AG08396 (cell line): ENCODE measurements around the gene RALGPS2.

Experiments
- DNase-seq: peaks from one replicate; pipeline ENCODE4 v3.0.0; 2012; ENCODE audit warnings: low spot score, mixed read lengths

Gene RALGPS2

GRCh38 chr1:178864326-178864725 lies 139.3 kb downstream of the RALGPS2 start:
- DNase-seq = no peak

GRCh38 chr1:178867670-178868069 lies 142.6 kb downstream of the RALGPS2 start:
- DNase-seq = no peak

DNA sequence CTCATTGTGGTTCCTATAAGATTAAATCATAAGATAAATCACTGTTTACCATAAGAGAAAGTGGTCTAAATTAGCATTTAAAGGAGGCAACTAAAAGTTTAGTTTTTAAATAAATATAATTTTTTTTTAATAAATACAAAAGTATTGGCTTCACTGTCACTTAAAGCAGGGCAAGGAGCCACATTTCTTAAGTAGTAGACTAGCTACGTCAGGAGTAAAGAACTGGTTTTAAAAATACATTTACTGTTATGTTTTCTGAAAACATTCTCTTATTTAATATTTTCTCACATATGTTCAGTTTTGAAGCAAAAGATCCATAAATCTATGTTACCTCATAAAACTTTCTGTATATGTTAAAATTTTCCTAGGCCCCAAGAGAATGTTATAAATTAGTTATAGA lies 143.7 kb downstream of the RALGPS2 start:
- DNase-seq = no peak

DNA sequence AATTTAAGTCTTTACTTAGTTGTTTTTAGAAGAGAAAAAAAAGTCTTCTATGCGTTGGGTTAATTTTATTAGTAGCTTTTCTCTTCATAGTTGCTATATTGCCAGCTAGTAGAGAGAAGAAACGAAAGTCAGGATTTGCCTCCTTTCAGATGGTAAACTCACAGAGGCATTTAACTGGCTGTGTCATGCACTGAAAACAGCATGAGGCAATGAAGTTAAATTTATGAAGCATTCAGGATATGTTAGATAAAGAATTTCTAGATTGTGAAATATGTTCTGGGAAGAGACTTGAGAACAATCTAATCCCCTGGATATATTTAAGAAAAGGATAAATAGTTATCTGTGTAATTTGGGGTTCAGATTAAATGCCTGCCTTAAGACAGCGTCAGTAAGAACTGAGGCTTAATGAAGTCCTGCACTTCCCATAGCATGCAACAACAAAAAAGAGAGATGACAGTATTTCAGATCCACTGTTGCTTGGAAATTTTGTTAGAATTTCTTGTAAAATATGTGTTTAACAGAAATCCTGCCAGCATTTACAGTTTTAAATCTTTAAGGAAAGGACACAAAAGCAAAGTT lies 144.2 kb downstream of the RALGPS2 start:
- DNase-seq = peak; percentile 15

- DNase-seq = no peak
Observed at GRCh38 chr1:178870221-178870620, 145.2 kb downstream of the RALGPS2 start.

DNA sequence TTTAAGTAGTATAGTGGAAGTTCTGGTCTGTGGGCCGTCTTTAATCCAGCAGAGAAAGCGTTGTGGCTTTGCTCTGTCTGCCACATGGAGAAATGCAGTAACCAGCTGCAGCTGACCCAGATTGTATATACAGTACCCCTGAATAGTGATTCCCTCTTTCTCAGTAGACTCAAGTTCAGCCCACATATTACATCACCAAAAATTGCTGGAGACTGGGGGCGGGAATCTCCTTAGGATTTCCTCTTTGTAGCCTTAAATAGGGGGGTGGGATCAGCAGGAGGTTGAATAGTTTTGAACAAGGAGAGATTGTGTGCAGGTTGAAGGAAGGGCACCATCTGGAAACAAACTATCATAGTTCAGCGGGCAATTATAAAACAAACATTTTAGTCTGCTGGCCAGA lies 145.9 kb downstream of the RALGPS2 start, which contains the start of gene ANGPTL1:
ANGPTL1 (minus strand) TSS at position 134 of the 400 bp plus-strand sequence. CDS start 5,301 bp downstream, outside the sequence.
- DNase-seq = peak; percentile 22

GRCh38 chr1:178871551-178872320 lies 146.7 kb downstream of the RALGPS2 start:
- no peak for DNase-seq

- DNase-seq = no peak
Observed at GRCh38 chr1:178874966-178875365, 149.9 kb downstream of the RALGPS2 start.

GRCh38 chr1:178875936-178876335 lies 150.9 kb downstream of the RALGPS2 start:
- DNase-seq = no peak

DNA sequence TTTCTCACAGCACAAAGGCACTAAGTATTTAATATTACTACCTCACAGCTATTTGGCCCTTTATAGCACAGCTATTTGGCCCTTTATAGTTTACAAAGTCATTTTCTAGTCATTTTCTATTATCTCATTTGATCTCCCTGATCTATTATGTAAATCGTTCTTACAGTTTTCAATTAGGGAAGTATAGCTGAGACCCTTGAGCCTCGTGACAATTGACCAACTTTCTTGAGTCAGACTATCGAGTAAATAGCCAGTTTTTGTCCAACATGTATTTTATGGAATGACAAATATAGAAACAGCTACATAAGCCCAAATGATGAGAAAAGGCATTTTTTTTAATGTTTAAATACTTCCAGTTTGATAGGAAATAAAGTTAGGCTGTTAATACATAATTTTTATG lies 152.9 kb downstream of the RALGPS2 start:
- DNase-seq = no peak

GRCh38 chr1:178881950-178882349 lies 156.9 kb downstream of the RALGPS2 start:
- DNase-seq = no peak

DNA sequence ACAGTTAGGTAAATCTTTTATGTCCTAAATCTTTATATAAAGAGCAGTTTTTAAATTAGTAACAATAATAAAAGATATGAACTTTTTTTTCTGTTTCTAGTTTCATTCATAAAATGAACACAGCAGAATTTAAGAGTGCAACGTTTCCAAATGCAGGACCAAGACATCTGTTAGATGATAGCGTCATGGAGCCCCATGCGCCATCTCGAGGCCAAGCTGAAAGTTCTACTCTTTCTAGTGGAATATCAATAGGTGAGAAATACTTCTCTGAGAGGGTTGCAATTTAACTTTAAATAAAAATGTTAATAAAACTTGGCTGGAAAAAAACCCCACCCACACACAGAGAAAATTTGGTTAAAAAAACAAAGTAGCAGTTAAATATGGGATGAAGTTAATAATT lies 160.8 kb downstream of the RALGPS2 start:
- DNase-seq = no peak

- no peak for DNase-seq
Observed at GRCh38 chr1:178886551-178886950, 161.5 kb downstream of the RALGPS2 start.

GRCh38 chr1:178895928-178896327 lies 170.9 kb downstream of the RALGPS2 start:
- no peak for DNase-seq

DNA sequence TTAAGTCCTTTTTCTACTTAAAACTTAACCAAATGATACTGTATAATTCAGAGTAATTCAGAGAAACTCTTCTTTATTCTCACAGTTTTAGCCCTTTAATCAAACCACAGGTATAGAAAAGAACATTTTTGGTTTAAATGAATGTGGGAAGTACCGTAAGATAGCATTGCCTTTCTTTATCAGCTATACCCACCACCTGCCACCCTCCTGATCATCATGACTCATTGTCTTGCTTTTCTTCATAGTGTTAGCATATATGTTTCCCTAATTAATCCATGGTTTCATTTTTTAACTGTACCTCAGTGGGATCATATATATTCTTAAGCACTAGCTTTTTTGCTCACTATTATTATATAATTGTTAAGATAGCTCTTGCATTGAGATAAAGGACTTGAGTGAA lies 173.4 kb downstream of the RALGPS2 start:
- DNase-seq = no peak

GRCh38 chr1:178899402-178899801 lies 174.4 kb downstream of the RALGPS2 start:
- no peak for DNase-seq

DNA sequence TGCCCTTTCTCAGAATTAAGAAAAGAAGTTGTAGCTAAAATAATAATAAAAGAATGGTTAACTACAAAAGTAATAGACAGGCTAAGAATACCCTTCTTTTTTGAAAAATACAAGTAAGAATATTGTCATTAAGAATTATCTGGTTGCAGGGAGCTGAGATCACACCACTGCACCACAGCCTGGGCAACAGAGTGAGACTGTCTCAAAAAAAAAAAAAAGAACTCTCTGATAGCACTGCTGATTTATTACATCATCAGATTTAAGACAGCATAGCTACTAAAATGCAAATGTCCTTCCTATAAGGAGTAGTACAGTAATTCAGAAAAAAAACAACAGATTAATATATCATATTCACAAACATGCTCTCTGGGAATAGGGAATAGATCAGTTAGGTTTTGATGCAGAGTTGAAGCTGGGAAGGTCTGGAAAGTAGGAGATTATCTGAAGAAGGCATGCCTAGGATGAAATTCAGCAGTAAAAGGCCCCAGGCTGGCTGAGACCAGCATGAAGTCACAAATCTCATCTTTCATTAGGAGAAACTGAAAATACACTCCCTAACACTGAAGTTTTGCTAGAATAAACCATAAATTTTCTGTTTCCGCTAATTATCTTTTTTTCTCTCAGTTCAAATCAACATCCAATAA lies 176.6 kb downstream of the RALGPS2 start:
- no peak for DNase-seq

GRCh38 chr1:178908358-178908757 lies 183.3 kb downstream of the RALGPS2 start:
- DNase-seq = no peak

- DNase-seq = no peak
Observed at GRCh38 chr1:178910023-178910422, 185.0 kb downstream of the RALGPS2 start.

GRCh38 chr1:178912597-178912996 lies 187.6 kb downstream of the RALGPS2 start:
- no peak for DNase-seq

DNA sequence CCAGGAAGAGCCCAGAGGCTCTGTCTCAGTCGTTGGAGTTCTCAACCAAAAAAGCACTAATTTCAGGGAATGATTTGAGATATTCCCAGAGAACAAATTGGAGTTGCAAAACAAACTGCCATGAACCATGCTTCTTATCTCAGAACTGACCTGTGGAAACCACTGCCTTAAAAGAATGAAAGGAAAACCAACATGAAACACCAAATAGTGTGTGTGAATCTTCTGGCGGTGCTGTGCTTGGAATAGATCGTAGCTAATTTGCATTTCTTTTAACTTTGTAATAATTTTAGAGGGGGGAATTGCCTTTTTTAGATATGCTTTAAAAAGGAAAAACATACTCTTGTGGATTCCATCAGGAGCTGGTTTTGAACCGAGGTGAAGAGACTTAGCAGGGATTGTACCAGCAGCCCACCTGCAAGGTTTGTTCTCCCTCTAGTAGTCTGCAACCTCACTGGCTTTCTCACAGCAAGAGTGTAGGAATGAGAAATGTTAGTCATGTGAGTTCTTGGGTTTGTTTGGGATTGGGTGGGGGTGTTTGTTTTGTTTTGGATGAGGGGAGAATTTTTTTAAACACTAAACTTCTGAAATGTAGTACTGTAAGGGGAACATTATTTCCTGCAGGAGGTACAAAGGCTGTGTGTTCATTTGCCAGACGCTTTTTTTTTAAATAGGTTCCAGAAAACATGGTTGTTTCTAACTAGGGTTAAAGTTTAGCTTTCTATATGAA lies 191.6 kb downstream of the RALGPS2 start:
- DNase-seq = no peak

GRCh38 chr1:178918308-178918707 lies 193.3 kb downstream of the RALGPS2 start:
- no peak for DNase-seq

- DNase-seq = no peak
Observed at GRCh38 chr1:178918955-178919354, 193.9 kb downstream of the RALGPS2 start.
